CD4-positive, CD25-positive, alpha-beta regulatory T cell (primary cell): ENCODE measurements around the gene WNK1. TPM values are rescaled to one million over a fixed set of nuclear protein-coding genes. Genes with fewer than 3 reads are reported as not detected.

Experiments
- ATAC-seq, 2 donors: fragments of 150-1000 bp; cut with Tn5 transposase; one replicate each; pipeline ENCODE4 v1.10.0; 2021; ENCODE audit warnings: low read depth in 2 of 2, moderate number of reproducible peaks in 2 of 2, moderate library complexity in 1 of 2
- DNase-seq, 3 donors: peaks; one replicate each; pipeline versions ENCODE4 v3.0.0 to v3.0.0-alpha.2; 2012 to 2022; ENCODE audit warnings: mixed read lengths in 1 of 3
- H3K27ac ChIP-seq: one replicate; pipeline ENCODE4 v1.7.0; 2013; ENCODE audit warnings: mild to moderate bottlenecking, low read length; ENCODE audit not compliant: insufficient read depth, poor library complexity, severe bottlenecking
- H3K27me3 ChIP-seq: one replicate; pipeline ENCODE4 v1.7.0; 2013; ENCODE audit warnings: low read length; ENCODE audit not compliant: control insufficient read depth, insufficient read depth
- H3K36me3 ChIP-seq: one replicate; pipeline ENCODE4 v1.7.0; 2013; ENCODE audit warnings: mild to moderate bottlenecking, low read length, moderate library complexity; ENCODE audit not compliant: control insufficient read depth, insufficient read depth
- H3K4me1 ChIP-seq: 2 replicates; pipeline ENCODE4 v1.7.0; 2013; ENCODE audit warnings: mild to moderate bottlenecking, low read length; ENCODE audit not compliant: insufficient read depth, control insufficient read depth, poor library complexity, severe bottlenecking
- H3K4me3 ChIP-seq: one replicate; pipeline ENCODE4 v1.7.0; 2013; ENCODE audit warnings: low read depth, mild to moderate bottlenecking, low read length, moderate library complexity
- H3K9me3 ChIP-seq, 2 experiments: 1 replicate in 1 of 2; 2 replicates in 1 of 2; pipeline ENCODE4 v1.7.0; 2013; ENCODE audit warnings: low read length in 2 of 2, mild to moderate bottlenecking in 1 of 2, moderate library complexity in 1 of 2; ENCODE audit not compliant: control insufficient read depth in 2 of 2
- H3K27ac Mint-ChIP-seq, 3 donors: one replicate each; pipeline ENCODE4 v1.8.0; 2020 to 2022; ENCODE audit warnings: mild to moderate bottlenecking in 3 of 3, mixed read lengths in 3 of 3, moderate library complexity in 2 of 3
- H3K27me3 Mint-ChIP-seq: one replicate; pipeline ENCODE4 v1.8.0; 2022; ENCODE audit warnings: mild to moderate bottlenecking, mixed read lengths
- H3K36me3 Mint-ChIP-seq: one replicate; pipeline ENCODE4 v1.8.0; 2020; ENCODE audit warnings: mixed read lengths
- H3K4me1 Mint-ChIP-seq, 4 donors: one replicate each; pipeline ENCODE4 v1.8.0; 2020 to 2022; ENCODE audit warnings: mixed read lengths in 4 of 4, mild to moderate bottlenecking in 1 of 4
- H3K4me3 Mint-ChIP-seq, 4 donors: one replicate each; pipeline ENCODE4 v1.8.0; 2020 to 2022; ENCODE audit warnings: mild to moderate bottlenecking in 4 of 4, mixed read lengths in 4 of 4, moderate library complexity in 3 of 4
- H3K9me3 Mint-ChIP-seq, 7 donors: one replicate each; pipeline ENCODE4 v1.8.0; 2020 to 2022; ENCODE audit warnings: mixed read lengths in 7 of 7, mild to moderate bottlenecking in 3 of 7, moderate library complexity in 2 of 7
- polyA plus RNA-seq, 4 donors: library from polyadenylated mRNA; unstranded; fragments of 300-500 nt; fragmentation: Illumina TruSeq; gene quantifications; one replicate each; pipeline ENCODE4 v1.2.3, GENCODE V29; 2021
- total RNA-seq: library from RNA; stranded (reverse); gene quantifications from one replicate; pipeline ENCODE4 v1.2.3, GENCODE V29; 2022

Gene WNK1
- total and polyA plus RNA-seq, 5 donors from 2014 or later, result 22.1 to 360 (median 32.8) TPM

DNA sequence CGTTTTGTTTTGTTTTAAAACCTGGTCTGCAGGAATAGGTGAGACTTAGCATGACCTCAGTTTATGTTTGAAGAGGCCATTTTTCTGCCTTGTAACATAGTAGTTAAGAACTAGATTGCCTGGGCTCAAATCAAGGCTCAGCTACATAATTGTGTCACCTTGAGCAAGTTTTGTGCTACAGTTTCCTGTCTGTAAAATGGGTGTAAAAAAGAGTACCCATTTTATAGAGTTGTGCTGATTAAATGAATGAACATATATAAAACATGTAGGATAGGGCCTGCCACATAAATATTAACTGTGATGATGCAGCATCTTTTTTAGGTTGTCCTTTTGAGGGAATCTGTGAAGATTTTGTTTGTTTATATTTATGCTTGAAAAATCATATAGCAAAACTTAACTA lies 7.2 kb downstream of the WNK1 start:
- H3K36me3 ChIP-seq, result peaks cover 9% of the 10 kb centered on the region
- Mint-ChIP-seq H3K4me3 (peak overlapping the region; percentile 49 to 91 (median 79)), H3K9me3 (no peaks in the 10 kb centered on the region), H3K4me1 (peaks cover 39 to 83% (median 53%) of the 10 kb centered on the region in 4 donors), H3K27me3 (no peaks in the 10 kb centered on the region), H3K27ac (peak overlapping the region; percentile 16 to 82 (median 79)), H3K36me3 (peaks cover 8% of the 10 kb centered on the region)
- no peaks in the 10 kb centered on the region for H3K27me3 ChIP-seq
- no peak for ATAC-seq
- H3K9me3 ChIP-seq, result no peaks in the 10 kb centered on the region
- peaks cover 49% of the 10 kb centered on the region for H3K4me1 ChIP-seq
- peak overlapping the region; percentile 47 for H3K27ac ChIP-seq
- DNase-seq, result peak in 2 of 3 donors; percentile 26 to 42
- peak overlapping the region; percentile 65 for H3K4me3 ChIP-seq

DNA sequence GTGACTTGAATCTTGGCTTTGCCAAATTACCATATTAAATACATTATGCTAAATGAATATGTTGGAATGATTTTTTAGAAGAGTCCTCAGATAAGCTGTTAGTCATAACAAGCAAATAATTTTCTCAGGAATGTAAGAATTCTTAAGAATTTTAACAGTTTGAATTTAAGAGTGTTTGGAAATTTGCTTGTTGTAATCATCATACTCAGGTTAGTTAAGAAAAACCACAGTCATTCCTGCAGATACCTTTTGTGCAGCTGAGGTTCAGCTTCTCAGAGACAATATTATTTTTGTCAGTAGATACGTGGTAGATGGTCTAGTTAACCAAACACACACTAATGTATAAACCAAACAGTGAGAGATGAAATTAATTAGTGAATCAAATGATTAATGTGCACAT lies 8.9 kb downstream of the WNK1 start:
- ATAC-seq, result no peak
- Histone ChIP-seq H3K27ac (peak overlapping the region; percentile 37), H3K36me3 (peaks cover 9% of the 10 kb centered on the region), H3K27me3 (no peaks in the 10 kb centered on the region), H3K9me3 (no peaks in the 10 kb centered on the region), H3K4me3 (peak overlapping the region; percentile 76), H3K4me1 (peaks cover 63% of the 10 kb centered on the region)
- no peak for DNase-seq
- Mint-ChIP-seq H3K9me3 (no peaks in the 10 kb centered on the region), H3K27me3 (no peaks in the 10 kb centered on the region), H3K27ac (peak overlapping the region in 2 of 3 donors; percentile 26 to 69), H3K4me1 (peaks cover 41 to 80% (median 56%) of the 10 kb centered on the region in 4 donors), H3K36me3 (peaks cover 12% of the 10 kb centered on the region), H3K4me3 (peak overlapping the region; percentile 62 to 91 (median 76))

DNA sequence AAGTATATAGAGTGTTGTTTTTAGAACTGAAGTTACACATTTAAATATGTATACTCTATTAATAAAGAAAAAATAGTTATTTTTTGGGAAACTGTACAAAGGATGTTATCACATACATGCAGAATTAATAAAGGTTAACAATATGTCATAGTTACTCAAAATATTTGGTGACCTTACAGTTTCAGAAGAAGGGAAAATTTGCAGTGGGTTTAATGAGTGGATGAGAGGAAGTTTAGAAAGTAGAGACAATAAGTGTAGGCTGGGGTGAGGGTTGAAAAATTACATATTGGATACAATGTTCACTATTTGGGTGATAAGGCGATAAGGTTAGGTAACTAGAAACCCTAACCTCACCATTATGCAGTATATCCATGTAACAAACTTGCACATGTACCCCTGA lies 13.5 kb downstream of the WNK1 start:
- no peak for ATAC-seq
- Mint-ChIP-seq H3K9me3 (no peaks in the 10 kb centered on the region), H3K27ac (no peak overlapping the region), H3K4me3 (peak overlapping the region in 3 of 4 donors; percentile 17 to 79 (median 21)), H3K27me3 (no peaks in the 10 kb centered on the region), H3K36me3 (peaks cover 18% of the 10 kb centered on the region), H3K4me1 (peaks cover 48 to 83% (median 73%) of the 10 kb centered on the region in 4 donors)
- DNase-seq, result no peak
- Histone ChIP-seq H3K4me3 (peak overlapping the region; percentile 12), H3K4me1 (peaks cover 65% of the 10 kb centered on the region), H3K27me3 (no peaks in the 10 kb centered on the region), H3K36me3 (peaks cover 9% of the 10 kb centered on the region), H3K9me3 (no peaks in the 10 kb centered on the region), H3K27ac (no peak overlapping the region)

DNA sequence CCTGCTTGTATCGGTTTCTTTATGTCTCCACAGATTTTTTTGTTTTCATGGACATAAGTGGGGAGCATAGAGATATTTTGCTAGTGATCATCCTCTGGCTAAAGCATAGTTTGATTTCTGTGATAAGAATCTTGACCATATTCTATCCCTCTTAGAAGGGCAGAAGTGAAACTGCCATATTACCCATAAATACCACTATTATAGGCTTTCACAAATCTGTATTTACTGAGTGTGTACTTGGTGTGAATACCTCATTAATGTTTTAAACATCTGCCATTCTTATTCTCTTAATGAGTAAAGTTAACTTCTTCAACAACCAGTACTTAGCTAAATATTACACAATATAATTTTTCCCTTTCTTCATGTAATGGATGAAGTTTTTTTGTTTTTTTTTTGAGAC lies 16.1 kb downstream of the WNK1 start:
- DNase-seq, result no peak
- Histone ChIP-seq H3K36me3 (no peaks in the 10 kb centered on the region), H3K4me3 (no peak overlapping the region), H3K27ac (peak overlapping the region; percentile 30), H3K27me3 (no peaks in the 10 kb centered on the region), H3K9me3 (no peaks in the 10 kb centered on the region), H3K4me1 (peaks cover 78% of the 10 kb centered on the region)
- Mint-ChIP-seq H3K36me3 (peaks cover 14% of the 10 kb centered on the region), H3K27ac (peak overlapping the region; percentile 41 to 62 (median 43)), H3K4me1 (peaks cover 51 to 87% (median 66%) of the 10 kb centered on the region in 4 donors), H3K27me3 (no peaks in the 10 kb centered on the region), H3K9me3 (no peaks in the 10 kb centered on the region), H3K4me3 (peak overlapping the region; percentile 3 to 65 (median 59))
- no peak for ATAC-seq

DNA sequence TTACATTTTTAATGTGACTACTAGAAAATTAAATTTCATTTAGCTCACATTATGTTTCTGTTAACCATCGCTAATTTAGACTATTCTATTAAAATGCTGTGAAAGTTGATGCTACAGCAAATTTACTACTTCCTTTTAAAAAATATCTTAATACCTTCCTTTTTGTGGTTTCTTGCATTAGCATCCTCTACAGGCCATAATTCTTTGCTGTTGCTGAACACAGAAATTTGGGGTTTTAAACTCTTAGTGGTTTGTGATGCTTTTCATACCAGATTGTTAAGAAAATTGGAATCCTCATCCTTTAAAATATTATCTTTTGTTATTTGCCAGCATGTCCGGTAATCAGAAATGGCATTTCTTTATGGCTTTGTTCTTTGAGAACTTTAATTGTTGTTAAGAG lies 18.1 kb downstream of the WNK1 start:
- DNase-seq (peak in 1 of 3 donors; percentile 35), ATAC-seq (no peak)
- peak overlapping the region in 1 of 3 donors; percentile 12 for H3K27ac Mint-ChIP-seq
- H3K9me3 Mint-ChIP-seq, result no peaks in the 10 kb centered on the region
- peak overlapping the region; percentile 44 to 81 (median 55) for H3K4me3 Mint-ChIP-seq
- Histone ChIP-seq H3K27ac (peak overlapping the region; percentile 34), H3K9me3 (no peaks in the 10 kb centered on the region), H3K36me3 (no peaks in the 10 kb centered on the region), H3K27me3 (no peaks in the 10 kb centered on the region), H3K4me3 (peak overlapping the region; percentile 57), H3K4me1 (peaks cover 78% of the 10 kb centered on the region)
- peaks cover 59 to 92% (median 72%) of the 10 kb centered on the region in 4 donors for H3K4me1 Mint-ChIP-seq
- no peaks in the 10 kb centered on the region for H3K27me3 Mint-ChIP-seq
- H3K36me3 Mint-ChIP-seq, result peaks cover 14% of the 10 kb centered on the region

DNA sequence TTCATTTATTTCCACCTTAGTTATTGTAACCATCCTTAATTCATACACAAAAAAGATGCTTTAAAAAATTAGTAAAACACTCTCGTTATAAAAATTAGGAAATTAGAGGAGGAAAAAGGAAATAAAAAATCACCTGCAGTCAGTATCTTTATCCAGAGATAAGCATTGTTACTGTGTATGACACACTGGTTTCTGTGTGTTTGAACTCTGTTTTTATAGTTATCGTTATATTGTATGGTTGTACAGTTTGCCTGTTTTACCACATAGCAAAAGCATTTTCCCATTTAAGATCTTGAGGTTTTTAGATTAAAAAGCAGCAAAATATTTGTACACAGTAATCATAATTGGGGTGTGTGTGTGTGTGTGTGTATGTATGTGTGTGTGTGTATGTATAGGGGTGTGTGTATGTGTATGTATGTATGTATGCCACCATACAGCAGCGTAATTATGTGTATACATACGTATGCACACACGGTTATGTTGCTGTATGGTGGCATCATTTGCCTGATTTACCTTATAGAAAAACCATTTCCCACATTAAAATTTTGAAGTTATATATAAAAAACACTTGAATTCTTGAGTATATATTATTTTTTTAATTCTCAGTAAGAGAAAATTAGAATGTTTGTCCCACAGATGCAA lies 19.8 kb downstream of the WNK1 start:
- H3K4me1 ChIP-seq, result peaks cover 75% of the 10 kb centered on the region
- ATAC-seq, result no peak
- Mint-ChIP-seq H3K27ac (peak overlapping the region; percentile 43 to 89 (median 60)), H3K36me3 (peaks cover 13% of the 10 kb centered on the region), H3K27me3 (no peaks in the 10 kb centered on the region), H3K4me3 (peak overlapping the region; percentile 17 to 56 (median 36)), H3K9me3 (no peaks in the 10 kb centered on the region), H3K4me1 (peaks cover 58 to 94% (median 75%) of the 10 kb centered on the region in 4 donors)
- H3K27me3 ChIP-seq, result no peaks in the 10 kb centered on the region
- DNase-seq, result no peak
- H3K27ac ChIP-seq, result peak overlapping the region; percentile 1
- H3K4me3 ChIP-seq, result peak overlapping the region; percentile 23
- no peaks in the 10 kb centered on the region for H3K36me3 ChIP-seq
- no peaks in the 10 kb centered on the region for H3K9me3 ChIP-seq

DNA sequence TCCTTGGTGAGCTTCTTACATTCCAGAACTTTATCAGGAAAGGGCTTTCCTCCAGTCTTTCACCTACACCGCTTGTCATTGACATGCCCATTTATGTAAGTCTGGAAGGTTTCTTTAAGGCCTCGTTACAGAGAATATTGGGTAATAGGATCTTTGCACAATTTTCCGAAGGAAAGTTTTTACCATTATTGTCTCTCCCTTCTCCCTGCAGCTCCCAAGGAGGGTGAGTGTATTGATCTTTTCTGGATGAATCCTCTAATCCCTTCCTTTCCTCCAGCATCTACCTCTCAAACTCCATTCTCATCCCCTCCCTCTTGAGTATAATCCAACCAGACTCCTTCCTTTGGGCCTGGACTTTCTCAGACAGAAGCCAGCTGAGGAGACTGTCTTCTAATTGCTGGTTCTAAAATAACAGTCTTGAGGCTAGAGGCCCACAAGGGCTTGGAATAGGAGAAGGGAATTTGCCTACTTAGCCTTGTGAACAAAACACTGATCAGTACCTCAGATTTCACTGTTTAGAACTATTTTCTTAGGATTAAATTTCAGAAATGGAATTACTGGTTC lies 21.8 kb downstream of the WNK1 start:
- Mint-ChIP-seq H3K9me3 (no peaks in the 10 kb centered on the region), H3K36me3 (peaks cover 13% of the 10 kb centered on the region), H3K4me3 (peak overlapping the region in 2 of 4 donors; percentile 37 to 54), H3K4me1 (peaks cover 56 to 94% (median 73%) of the 10 kb centered on the region in 4 donors), H3K27me3 (no peaks in the 10 kb centered on the region), H3K27ac (peak overlapping the region; percentile 33 to 88 (median 84))
- Histone ChIP-seq H3K36me3 (no peaks in the 10 kb centered on the region), H3K4me1 (peaks cover 85% of the 10 kb centered on the region), H3K9me3 (no peaks in the 10 kb centered on the region), H3K27ac (no peak overlapping the region), H3K27me3 (no peaks in the 10 kb centered on the region), H3K4me3 (peak overlapping the region; percentile 11)
- ATAC-seq, result no peak
- DNase-seq, result no peak
